ENCODE measurements around the gene TTBK1. TPM values are rescaled to one million over a fixed set of nuclear protein-coding genes. Genes with fewer than 3 reads are reported as not detected.
A peak's percentile ranks its signal among the peaks of the same experiment; 100 is the strongest.

The TTBK1 gene
- total RNA-seq, 1 donor from 2014 or later, result not detected

DNA sequence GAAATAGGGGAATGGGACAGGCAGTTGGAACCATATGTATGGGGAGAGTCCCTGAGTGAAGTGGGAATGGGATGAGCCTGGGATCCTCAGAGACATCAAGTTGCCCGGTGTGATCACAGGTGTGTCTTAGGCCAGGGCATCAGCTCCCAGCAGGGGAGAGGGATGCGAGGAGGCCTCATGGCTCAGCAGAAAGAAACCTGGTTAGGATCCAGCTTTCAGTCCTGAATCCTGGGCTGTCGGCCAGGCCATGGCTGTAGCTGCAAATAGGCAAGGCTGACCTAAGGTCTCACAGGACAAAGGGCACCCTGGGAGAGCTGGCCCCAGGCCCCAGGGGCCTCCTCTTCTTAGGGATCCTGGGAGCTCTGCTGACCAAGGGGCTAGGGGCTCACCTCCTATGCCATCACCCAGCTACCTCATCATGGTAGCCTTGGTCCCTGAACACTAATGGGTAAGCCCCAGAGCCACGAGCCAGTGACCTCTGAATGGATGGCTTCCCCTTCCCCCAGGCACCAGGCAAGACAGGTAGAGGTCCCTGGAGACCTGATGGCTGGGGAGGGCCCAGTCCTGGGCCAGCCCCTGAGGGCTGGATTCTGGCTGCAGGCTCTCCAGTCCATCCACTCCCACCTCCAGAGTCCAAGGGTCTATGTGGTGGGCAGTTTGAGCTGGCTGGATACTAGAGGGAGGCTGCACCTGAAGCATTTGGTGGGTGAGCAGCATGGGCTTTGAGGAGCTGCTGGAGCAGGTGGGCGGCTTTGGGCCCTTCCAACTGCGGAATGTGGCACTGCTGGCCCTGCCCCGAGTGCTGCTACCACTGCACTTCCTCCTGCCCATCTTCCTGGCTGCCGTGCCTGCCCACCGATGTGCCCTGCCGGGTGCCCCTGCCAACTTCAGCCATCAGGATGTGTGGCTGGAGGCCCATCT is 54.6 kb downstream of the TTBK1 start, which contains the start of gene SLC22A7:
Gene SLC22A7 (plus strand): TSS at position 617 of the 921 bp plus-strand sequence. CDS start 99 bp downstream, at position 716.
- Histone ChIP-seq H3K4me1 (no peaks in the 10 kb centered on the region), H3K36me3 (no peaks in the 10 kb centered on the region), H3K4me3 (no peak within 1 kb of the TSS), H3K9me3 (no peaks in the 10 kb centered on the region), H3K27me3 (no peaks in the 10 kb centered on the region), H3K27ac (no peak within 1 kb of the TSS)
- peak in 1 of 2 donors; percentile 33 for DNase-seq (ENCODE audit: low spot score in 2 of 2)
- no peak for TF ChIP-seq CTCF (IDR thresholded peaks at IDR 0.05)
- intact Hi-C loops (cut with DNase I), result no loop called here

DNA sequence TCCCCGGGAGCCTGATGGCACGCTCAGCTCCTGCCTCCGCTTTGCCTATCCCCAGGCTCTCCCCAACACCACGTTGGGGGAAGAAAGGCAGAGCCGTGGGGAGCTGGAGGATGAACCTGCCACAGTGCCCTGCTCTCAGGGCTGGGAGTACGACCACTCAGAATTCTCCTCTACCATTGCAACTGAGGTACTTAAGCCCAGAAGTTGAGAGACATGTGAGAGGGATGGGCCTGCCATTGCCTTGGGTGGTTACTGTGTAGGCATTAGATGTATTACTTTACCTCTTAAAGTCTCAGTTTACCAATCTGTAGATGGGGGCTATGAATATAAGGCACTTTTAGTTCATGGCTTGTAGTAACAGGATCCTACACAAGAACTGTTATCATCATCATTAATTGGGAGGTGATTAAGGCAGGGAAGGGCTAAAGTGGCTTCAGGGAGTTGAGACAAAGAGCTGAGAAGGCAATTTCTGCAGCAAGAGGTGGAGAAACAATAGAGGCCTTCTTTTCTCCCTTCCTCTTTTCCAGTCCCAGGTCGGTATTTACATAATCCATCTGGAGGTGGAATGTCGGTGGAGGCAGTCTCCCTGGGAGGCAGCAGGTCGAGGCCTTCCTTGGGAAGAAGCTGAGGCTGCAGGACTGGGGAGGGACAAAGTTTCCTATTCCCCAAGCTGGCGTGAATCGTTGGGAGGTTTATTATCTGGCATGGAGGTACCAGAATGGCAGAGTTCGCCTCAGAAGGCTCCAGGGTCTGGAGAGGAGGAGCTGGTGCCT is 55.5 kb downstream of the TTBK1 start:
- H3K4me1 ChIP-seq, result no peaks in the 10 kb centered on the region
- no peak for TF ChIP-seq CTCF (IDR thresholded peaks at IDR 0.05)
- H3K36me3 ChIP-seq, result no peaks in the 10 kb centered on the region
- no peak overlapping the region for H3K4me3 ChIP-seq
- no peak overlapping the region for H3K27ac ChIP-seq
- no peak for DNase-seq (ENCODE audit: low spot score in 2 of 2)
- intact Hi-C loops (cut with DNase I), result no loop called here
- H3K27me3 ChIP-seq, result no peaks in the 10 kb centered on the region
- H3K9me3 ChIP-seq, result no peaks in the 10 kb centered on the region

GRCh38 chr6:43299338-43300293 is 56.3 kb downstream of the TTBK1 start:
- peak in 1 of 2 donors; percentile 56 for DNase-seq (ENCODE audit: low spot score in 2 of 2)
- intact Hi-C loops (cut with DNase I), result no loop called here
- no peak for TF ChIP-seq CTCF (IDR thresholded peaks at IDR 0.05)

GRCh38 chr6:43301081-43301870 is 58.0 kb downstream of the TTBK1 start:
- TF ChIP-seq CTCF (IDR thresholded peaks at IDR 0.05), result no peak
- DNase-seq (ENCODE audit: low spot score in 2 of 2), result peak in 1 of 2 donors; percentile 53
- Histone ChIP-seq H3K4me1 (no peaks in the 10 kb centered on the region), H3K36me3 (no peaks in the 10 kb centered on the region), H3K27ac (no peak overlapping the region), H3K27me3 (no peaks in the 10 kb centered on the region), H3K9me3 (no peaks in the 10 kb centered on the region), H3K4me3 (no peak overlapping the region)
- intact Hi-C loops (cut with DNase I), result no loop called here

More at GRCh38 chr6:43299338-43300293, 56.3 kb downstream of the TTBK1 start:
- no peaks in the 10 kb centered on the region for H3K9me3 ChIP-seq
- H3K27ac ChIP-seq, result no peak overlapping the region
- H3K36me3 ChIP-seq, result no peaks in the 10 kb centered on the region
- no peaks in the 10 kb centered on the region for H3K27me3 ChIP-seq
- H3K4me1 ChIP-seq, result no peaks in the 10 kb centered on the region
- no peak overlapping the region for H3K4me3 ChIP-seq
